ENCODE data around the gene UTP4.

UTP4 gene

DNA sequence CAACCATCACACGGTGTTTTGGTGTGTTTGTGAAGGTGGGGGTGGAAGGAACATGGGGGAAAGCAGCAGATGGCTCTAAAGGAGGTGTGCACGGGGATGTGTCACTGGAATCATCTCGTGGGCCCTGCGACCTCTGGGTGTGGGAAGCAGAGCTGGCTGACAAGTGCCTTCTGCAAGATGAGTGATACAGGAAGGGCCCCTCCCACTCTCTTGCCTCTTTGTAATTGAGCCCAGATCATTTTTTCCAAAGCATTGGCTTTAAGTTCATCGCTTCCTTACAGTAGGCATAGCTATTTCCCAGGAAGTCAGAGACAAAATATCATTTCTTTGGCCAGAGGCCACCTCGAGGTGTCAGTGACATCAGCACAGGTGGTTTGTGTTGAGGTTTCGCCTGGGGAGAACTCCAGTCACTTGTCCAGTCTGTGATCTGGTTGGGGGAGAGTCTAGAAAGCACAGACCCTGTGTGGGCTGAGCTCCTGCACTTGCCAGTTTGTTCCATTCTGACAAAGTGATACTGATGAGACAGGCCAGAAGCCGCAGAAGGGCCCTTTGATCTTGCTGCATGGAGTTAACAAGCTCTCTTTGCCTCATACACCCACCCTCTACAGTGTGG lies 33.9 kb downstream of the UTP4 start:
- H3K9ac ChIP-seq (ENCODE audit: low read depth, low read length), result no peak overlapping the region
- no peaks in the 10 kb centered on the region for H3K9me3 ChIP-seq (ENCODE audit: control insufficient read depth, insufficient read depth, low read length)
- peaks cover 47% of the 10 kb centered on the region for H3K36me3 ChIP-seq (ENCODE audit: insufficient read depth, low read length)
- H3K4me1 ChIP-seq (ENCODE audit: insufficient read depth, low read length), result peaks cover 3% of the 10 kb centered on the region; the same call in 1 of the 2 replicates

DNA sequence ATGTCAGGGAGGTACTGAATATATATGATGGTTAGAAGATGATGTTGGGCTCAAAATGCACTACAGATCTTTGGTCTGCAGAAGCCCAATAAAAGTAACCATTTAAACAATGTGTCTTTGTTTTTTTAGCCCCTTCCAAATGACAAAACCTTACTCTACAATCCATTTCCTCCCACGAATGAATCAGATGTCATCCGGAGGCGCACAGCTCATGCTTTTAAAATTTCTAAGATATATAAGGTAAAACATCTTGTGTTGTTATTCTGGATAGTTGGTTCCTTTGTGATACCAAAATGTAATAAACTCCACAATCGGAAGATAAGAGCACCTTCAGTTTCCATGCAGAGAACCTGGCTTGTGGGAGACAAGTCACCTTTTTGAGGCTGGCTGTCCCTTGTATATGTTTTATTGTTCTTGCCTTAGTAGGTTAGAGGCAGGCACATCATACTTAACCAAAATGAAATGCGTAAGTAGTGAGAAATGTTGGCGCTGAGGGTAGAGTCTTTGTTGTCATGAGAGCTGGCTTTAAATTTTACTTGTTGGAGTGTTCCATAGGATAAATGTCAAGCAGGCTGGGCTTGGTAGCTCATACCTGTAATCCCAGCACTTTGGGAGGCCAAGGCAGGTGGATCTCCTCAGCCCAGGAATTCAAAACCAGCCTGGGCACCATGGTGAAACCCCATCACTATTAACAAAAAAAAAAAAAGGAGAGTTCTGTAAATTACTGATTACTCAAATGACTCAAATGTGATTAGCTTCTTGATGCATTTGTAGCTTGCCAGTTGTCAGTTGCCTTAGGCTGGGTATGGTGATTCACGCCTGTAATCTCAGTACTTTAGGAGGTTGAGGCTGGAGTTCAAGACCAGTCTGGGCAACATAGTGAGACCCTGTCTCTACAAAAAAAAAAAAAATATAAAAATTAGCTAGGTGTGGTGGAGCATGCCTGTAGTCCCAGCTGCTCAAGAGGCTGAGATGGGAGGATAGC lies 34.8 kb downstream of the UTP4 start:
- Histone ChIP-seq H3K9ac (ENCODE audit: low read depth, low read length) (no peak overlapping the region), H3K36me3 (ENCODE audit: insufficient read depth, low read length) (peaks cover 42% of the 10 kb centered on the region), H3K4me1 (ENCODE audit: insufficient read depth, low read length) (peaks cover 9% of the 10 kb centered on the region), H3K9me3 (ENCODE audit: control insufficient read depth, insufficient read depth, low read length) (no peaks in the 10 kb centered on the region)

DNA sequence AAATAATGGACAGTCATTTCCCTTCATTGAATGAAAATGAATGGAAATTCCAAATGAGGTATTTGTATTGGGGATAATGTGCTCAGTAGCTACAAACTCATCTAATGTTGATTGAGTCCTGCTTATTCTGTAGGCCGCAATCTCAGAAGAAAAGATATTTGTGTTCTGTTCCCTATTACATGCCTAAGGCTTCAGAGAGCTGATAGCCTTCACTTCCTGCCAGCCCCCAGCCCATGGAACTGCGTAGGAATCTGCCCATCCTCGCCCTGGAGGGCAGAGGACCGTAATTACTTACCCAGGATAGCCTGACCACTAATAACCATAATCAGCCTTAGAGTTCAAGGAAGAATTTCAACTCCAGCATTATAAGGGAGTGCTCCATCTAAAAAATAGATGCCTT lies 36.6 kb downstream of the UTP4 start:
- Histone ChIP-seq H3K4me1 (ENCODE audit: insufficient read depth, low read length) (peaks cover 16% of the 10 kb centered on the region), H3K9me3 (ENCODE audit: control insufficient read depth, insufficient read depth, low read length) (no peaks in the 10 kb centered on the region), H3K36me3 (ENCODE audit: insufficient read depth, low read length) (peaks cover 34% of the 10 kb centered on the region), H3K9ac (ENCODE audit: low read depth, low read length) (no peak overlapping the region)

DNA sequence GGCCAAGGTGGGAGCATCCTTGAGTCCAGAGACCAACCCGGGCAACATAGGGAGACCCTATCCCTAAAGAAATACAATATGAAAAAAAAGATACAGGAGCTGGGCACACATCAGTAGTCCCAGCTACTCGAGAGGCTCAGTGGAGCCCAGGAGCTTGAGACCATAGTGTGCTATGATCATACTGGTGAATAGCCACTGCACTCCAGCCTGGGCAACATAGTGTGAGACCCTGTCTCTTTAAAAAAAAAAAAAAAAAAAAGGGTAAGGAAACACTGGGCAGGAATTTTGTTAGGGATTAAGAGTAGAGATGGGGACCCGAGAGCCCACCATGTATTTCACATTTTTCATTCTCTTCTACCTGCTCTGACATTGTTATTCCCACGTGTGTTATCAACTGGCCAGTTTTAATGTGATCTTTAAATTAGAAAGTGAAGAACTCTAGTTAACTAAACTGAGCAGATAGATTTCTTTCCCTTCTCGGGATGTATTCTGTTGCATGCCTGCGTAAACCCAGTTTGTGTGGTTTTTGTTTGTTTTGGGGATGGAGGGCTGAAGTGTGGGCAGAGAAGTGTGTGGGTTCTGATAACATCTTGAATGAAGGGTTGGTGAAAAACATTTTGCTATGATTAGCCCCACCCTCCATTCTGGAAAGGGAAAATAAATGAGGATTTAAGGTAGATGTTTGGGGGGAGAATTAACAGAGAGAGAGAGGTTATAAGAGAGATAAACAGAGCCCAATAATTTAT lies 37.3 kb downstream of the UTP4 start:
- peaks cover 16% of the 10 kb centered on the region for H3K4me1 ChIP-seq (ENCODE audit: insufficient read depth, low read length)
- no peak overlapping the region for H3K9ac ChIP-seq (ENCODE audit: low read depth, low read length)
- no peaks in the 10 kb centered on the region for H3K9me3 ChIP-seq (ENCODE audit: control insufficient read depth, insufficient read depth, low read length)
- peaks cover 32% of the 10 kb centered on the region for H3K36me3 ChIP-seq (ENCODE audit: insufficient read depth, low read length)

DNA sequence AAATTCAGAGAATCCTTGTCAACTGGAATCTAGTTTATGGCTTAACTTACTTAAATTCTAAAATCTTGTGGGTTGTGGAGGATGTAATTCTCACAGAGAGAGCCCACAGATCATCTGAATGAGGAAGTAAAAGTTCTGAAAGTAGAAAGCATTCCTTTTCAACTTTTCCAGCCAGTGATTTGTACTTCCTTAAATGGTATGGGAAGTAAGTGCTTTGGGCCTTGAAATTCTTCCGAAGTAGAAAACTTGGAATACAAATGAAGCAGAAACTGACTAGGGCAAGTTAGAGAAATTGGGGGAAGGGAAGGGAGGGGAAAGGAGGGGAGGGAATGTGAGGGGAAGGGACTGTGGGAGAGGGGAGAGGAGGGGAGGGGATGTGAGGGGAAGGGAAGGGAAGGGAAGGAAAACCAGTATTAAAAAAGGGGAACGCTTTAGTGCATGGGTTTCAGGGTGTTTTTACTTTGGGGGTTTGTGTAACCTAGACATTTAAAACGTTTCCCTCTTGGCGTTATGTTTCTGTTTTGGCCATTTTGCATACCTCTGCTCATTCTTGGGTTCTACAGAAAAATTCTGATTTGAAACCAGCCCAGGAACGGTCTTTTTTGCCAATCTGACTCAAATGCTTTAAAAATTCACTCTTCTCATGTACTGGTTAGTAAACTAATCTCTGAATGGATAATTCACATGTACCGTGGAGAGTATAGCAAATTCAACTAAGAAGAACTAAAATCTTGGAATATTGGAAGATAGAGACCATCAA lies 39.1 kb downstream of the UTP4 start:
- no peak overlapping the region for H3K9ac ChIP-seq (ENCODE audit: low read depth, low read length)

DNA sequence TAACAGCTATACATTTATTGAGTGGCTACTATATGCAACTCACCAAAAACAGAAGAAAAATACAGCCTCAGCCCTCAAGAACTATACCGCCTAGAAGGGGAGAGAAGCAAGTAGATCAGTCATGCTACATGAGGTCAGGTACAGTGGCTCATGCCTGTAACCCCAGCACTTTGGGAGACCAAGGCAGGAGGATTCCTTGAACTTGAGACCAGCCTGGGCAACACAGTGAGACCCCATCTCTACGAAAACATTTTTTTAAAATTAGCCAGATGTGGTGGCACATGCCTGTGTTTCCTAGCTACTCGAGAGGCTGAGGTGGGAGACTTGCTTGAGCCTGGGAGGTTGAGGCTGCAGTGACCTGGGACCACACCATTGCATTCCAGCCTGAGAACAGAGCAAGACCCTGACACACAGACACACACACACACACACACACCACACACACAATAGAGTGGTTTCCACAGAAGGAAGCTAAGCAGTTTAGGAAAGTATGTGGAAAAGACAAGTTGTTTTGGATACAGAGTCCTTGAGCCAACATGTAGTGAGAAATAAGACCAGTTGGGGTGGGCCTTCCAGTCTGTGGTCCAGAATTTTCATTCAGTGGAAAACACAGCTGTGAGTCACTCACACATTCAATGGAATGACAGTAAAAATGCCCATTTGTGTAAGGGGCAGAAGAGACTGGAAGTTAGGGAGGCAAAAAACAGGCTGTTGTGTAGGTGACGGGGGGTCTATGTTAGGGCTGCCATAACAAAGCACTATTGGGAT lies 43.8 kb downstream of the UTP4 start:
- H3K9me3 ChIP-seq (ENCODE audit: control insufficient read depth, insufficient read depth, low read length), result no peaks in the 10 kb centered on the region
- peaks cover 14% of the 10 kb centered on the region for H3K4me1 ChIP-seq (ENCODE audit: insufficient read depth, low read length)
- H3K9ac ChIP-seq (ENCODE audit: low read depth, low read length), result no peak overlapping the region
- H3K36me3 ChIP-seq (ENCODE audit: insufficient read depth, low read length), result no peaks in the 10 kb centered on the region; the same call in 1 of the 2 replicates

More for the DNA sequence above, 39.1 kb downstream of the UTP4 start:
- peaks cover 16% of the 10 kb centered on the region for H3K4me1 ChIP-seq (ENCODE audit: insufficient read depth, low read length)
- H3K36me3 ChIP-seq (ENCODE audit: insufficient read depth, low read length), result peaks cover 19% of the 10 kb centered on the region
- H3K9me3 ChIP-seq (ENCODE audit: control insufficient read depth, insufficient read depth, low read length), result no peaks in the 10 kb centered on the region

DNA sequence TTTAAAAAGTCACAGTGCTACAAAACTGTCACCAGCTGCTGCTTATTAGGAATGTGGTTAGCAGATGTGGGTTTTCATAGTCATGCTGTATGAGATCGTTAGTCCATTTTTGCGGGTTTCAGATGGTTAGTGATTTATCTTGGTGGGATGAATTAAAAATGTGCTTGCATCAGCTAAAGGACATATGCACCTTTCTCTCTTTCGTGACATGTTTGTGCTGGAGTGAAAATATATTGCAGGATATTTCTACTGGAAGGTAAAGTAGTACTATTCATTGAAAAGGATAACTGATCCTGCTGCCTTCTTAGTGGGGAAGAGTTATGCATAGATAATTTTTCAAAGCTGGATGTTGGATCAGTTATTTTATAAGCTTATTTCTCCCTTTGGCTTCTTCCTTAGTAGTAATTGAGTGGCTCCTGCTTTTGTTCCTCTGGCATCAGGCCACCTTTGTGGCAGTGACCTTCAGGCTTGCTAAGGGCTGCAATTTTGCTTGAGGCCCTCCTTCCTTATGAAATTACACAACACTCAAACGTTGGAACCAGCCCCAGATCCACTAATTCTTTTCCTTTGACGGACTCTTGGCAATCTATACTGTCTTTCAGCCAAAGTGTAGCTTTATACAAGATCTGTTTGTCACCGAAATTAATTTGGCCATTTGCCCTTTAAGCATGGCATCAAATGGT lies 47.0 kb downstream of the UTP4 start:
- Histone ChIP-seq H3K4me1 (ENCODE audit: insufficient read depth, low read length) (no peaks in the 10 kb centered on the region), H3K36me3 (ENCODE audit: insufficient read depth, low read length) (no peaks in the 10 kb centered on the region), H3K9me3 (ENCODE audit: control insufficient read depth, insufficient read depth, low read length) (no peaks in the 10 kb centered on the region), H3K9ac (ENCODE audit: low read depth, low read length) (no peak overlapping the region)

DNA sequence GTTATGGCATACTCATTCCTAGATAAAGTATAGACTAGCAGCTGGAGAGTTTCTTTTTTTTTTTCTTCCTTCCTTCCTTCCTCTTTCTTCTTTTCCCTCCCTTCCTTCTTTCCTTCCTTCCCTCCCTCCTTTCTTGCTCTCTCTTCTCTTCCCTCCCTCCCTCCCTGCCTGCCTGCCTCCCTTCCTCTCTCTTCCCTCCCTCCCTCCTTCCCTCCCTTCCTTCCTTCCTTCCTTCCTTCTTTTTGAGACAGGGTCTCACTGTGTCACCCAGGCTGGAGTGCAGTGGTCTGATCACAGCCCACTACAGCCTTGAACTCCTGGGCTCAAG lies 47.5 kb downstream of the UTP4 start:
- Histone ChIP-seq H3K9ac (ENCODE audit: low read depth, low read length) (no peak overlapping the region), H3K36me3 (ENCODE audit: insufficient read depth, low read length) (no peaks in the 10 kb centered on the region), H3K9me3 (ENCODE audit: control insufficient read depth, insufficient read depth, low read length) (no peaks in the 10 kb centered on the region), H3K4me1 (ENCODE audit: insufficient read depth, low read length) (no peaks in the 10 kb centered on the region)

DNA sequence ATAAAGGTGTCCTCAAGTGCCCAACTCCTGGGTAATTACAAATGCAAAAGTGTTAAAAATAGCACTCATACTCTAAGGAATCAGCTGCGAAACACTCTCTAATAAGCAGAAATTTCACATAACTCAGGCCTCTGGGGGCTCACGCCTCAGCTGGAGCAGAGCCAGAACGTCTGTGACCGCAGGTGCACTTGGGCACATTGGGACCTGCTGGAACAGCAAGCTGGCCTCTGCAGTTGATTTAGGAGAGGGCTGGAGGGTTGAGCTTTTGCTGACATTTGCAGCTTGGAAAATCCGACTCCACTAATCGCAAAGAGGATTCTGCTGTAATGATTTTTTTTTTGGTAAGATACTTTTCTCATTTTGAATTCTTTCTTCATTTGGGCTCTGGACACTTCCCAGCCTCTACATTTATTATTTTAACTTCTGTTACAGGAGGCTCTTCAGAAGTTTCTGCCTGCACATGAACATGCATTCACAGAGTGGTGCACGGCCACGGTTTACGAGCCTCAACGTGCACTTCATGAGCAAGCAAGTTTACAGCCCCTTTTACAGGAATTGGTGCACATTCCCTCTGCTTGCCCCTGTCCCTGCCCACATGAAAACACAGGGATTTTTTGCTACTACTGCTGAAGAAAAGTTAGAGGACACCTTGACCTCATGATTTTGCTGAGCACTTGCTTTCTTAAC lies 50.4 kb downstream of the UTP4 start:
- no peaks in the 10 kb centered on the region; the same call in 1 of the 2 replicates for H3K4me1 ChIP-seq (ENCODE audit: insufficient read depth, low read length)
- no peaks in the 10 kb centered on the region for H3K9me3 ChIP-seq (ENCODE audit: control insufficient read depth, insufficient read depth, low read length)
- no peak overlapping the region for H3K9ac ChIP-seq (ENCODE audit: low read depth, low read length)
- no peaks in the 10 kb centered on the region for H3K36me3 ChIP-seq (ENCODE audit: insufficient read depth, low read length)

DNA sequence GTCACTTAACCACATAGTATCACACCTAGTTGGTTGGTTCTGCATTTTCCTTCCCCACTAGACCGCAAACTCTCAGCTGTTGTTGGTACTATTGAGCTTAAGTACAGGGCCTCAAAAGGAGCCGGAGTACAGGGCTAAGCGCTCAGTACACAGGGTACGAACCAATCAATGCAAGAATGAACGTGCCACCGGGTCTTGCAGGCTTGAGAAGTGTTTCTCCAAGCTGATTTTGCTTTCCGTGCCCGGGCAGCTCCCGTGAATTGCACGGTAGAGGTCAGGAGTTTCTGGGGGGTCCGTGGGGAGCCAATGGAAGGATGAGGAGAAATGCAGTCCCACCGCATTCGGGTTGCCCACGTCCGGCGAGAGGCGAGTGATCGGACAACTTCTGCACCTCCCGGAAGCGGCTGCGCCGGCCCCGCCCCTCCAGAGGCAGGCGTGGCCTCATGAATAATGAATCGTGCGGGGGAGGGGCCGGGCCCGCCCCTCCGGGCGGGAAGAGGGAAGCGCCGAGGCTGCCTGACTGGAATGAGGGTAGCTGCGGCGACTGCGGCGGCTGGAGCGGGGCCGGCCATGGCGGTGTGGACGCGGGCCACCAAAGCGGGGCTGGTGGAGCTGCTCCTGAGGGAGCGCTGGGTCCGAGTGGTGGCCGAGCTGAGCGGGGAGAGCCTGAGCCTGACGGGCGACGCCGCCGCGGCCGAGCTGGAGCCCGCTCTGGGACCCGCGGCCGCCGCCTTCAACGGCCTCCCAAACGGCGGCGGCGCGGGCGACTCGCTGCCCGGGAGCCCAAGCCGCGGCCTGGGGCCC lies 54.4 kb downstream of the UTP4 start, which contains the start of gene SNTB2:
TSS of gene SNTB2 (plus strand) at position 523 of the 804 bp plus-strand sequence. CDS start at position 526, 3 bp downstream.
- Histone ChIP-seq H3K9me3 (ENCODE audit: control insufficient read depth, insufficient read depth, low read length) (no peaks in the 10 kb centered on the region), H3K36me3 (ENCODE audit: insufficient read depth, low read length) (no peaks in the 10 kb centered on the region), H3K4me1 (ENCODE audit: insufficient read depth, low read length) (peaks cover 14% of the 10 kb centered on the region), H3K9ac (ENCODE audit: low read depth, low read length) (peak within 1 kb of the TSS; percentile 90)

DNA sequence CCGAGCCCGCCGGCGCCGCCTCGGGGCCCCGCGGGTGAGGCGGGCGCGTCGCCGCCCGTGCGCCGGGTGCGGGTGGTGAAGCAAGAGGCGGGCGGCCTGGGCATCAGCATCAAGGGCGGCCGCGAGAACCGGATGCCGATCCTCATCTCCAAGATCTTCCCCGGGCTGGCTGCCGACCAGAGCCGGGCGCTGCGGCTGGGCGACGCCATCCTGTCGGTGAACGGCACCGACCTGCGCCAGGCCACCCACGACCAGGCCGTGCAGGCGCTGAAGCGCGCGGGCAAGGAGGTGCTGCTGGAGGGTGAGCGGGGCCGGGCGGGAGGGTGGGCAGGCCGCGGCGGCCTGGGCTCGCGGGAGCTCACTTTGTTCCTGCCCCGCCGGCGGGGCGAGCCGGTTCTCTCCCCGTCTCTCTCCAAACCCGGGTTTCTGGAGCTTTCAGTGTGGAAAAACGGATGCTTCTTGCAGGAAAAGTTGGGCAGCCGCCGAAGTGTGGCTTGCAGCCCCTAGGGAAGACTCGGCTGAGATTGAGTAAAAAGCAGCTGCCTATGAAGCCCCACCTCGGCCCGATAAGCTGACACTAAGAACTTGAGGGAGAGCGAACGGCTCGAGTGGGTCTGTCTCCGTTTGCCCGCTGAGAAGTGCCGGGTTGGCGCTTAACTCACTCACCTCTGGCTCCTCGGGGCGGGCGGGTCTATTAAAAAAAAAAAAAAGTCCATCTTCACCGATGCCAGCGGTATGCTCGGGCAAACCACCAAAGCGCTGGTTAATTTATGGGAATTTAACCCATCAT lies 55.2 kb downstream of the UTP4 start:
- H3K4me1 ChIP-seq (ENCODE audit: insufficient read depth, low read length), result peaks cover 14% of the 10 kb centered on the region

More for the DNA sequence above, 55.2 kb downstream of the UTP4 start:
- Histone ChIP-seq H3K9ac (ENCODE audit: low read depth, low read length) (peak overlapping the region; percentile 90), H3K9me3 (ENCODE audit: control insufficient read depth, insufficient read depth, low read length) (no peaks in the 10 kb centered on the region), H3K36me3 (ENCODE audit: insufficient read depth, low read length) (no peaks in the 10 kb centered on the region)
